GM19099 (cell line): Measurements from ENCODE around the gene AMFR.

Experiments used
- POLR2A ChIP-seq: IDR thresholded peaks from 3 replicates; pipeline ENCODE4 v1.6.1; 2011; ENCODE audit warnings: low read depth; ENCODE audit not compliant: insufficient read length; ENCODE audit errors: extremely low read depth

AMFR gene

GRCh38 chr16:56425439-56425832 is at the start of gene AMFR:
Gene AMFR (minus strand): TSS chr16:56425545. CDS start chr16:56425327, 218 bp downstream.
- peak; percentile 42 for TF ChIP-seq POLR2A

GRCh38 chr16:56470666-56471065 is 45.3 kb upstream of the AMFR start:
- no peak for TF ChIP-seq POLR2A

GRCh38 chr16:56470232-56470631 is 44.9 kb upstream of the AMFR start:
- no peak for TF ChIP-seq POLR2A

GRCh38 chr16:56469748-56470147 is 44.4 kb upstream of the AMFR start:
- no peak for TF ChIP-seq POLR2A

- TF ChIP-seq POLR2A: no peak
Measured at GRCh38 chr16:56468800-56469199, 43.5 kb upstream of the AMFR start.

- TF ChIP-seq POLR2A: no peak
Measured at GRCh38 chr16:56466344-56466743, 41.0 kb upstream of the AMFR start.

- TF ChIP-seq POLR2A: no peak
Measured at GRCh38 chr16:56463153-56463552, 37.8 kb upstream of the AMFR start.

GRCh38 chr16:56462064-56462796 is 36.9 kb upstream of the AMFR start:
- TF ChIP-seq POLR2A: no peak

- no peak for TF ChIP-seq POLR2A
Measured at GRCh38 chr16:56460101-56460500, 34.8 kb upstream of the AMFR start.

GRCh38 chr16:56457927-56458470 is 32.7 kb upstream of the AMFR start:
- no peak for TF ChIP-seq POLR2A

GRCh38 chr16:56451753-56452689 is 26.7 kb upstream of the AMFR start:
- TF ChIP-seq POLR2A: no peak

- TF ChIP-seq POLR2A: peak; percentile 75
Measured at GRCh38 chr16:56450986-56451752, 25.8 kb upstream of the AMFR start, which contains the start of the genes NUDT21 and OGFOD1. Gene NUDT21 (minus strand): TSS chr16:56451332. CDS start chr16:56451202, 130 bp downstream. Gene OGFOD1 (plus strand): TSS chr16:56451554. CDS start chr16:56451613, 59 bp downstream.

- TF ChIP-seq POLR2A: no peak
Measured at GRCh38 chr16:56450275-56450985, 25.1 kb upstream of the AMFR start.

- TF ChIP-seq POLR2A: no peak
Measured at GRCh38 chr16:56448005-56448404, 22.7 kb upstream of the AMFR start.
